IMR-90 (cell line): Measurements from ENCODE around the gene CTIF. TPM values are rescaled to one million over a fixed set of nuclear protein-coding genes. Genes with fewer than 3 reads are reported as not detected.

Source experiments
- ATAC-seq: fragments of 200-7000 bp; cut with Tn5 transposase; 2 replicates; pipeline ENCODE4 v1.9.1; 2020; ENCODE audit warnings: low read depth, mild to moderate bottlenecking, moderate library complexity
- BruUV-seq: library from RNA; stranded (reverse); fragments of 400-500 nt; replicated peaks from 2 replicates; lab custom pipeline; 2021; lab: Mats Ljungman, UMichigan
- CTCF ChIA-PET: fragments of 300-600 bp; formaldehyde crosslinking; extraction: SDS; loops from one replicate; lab custom pipeline; 2021; ENCODE audit warnings: antibody characterized with exemption; lab: Yijun Ruan, JAX
- POLR2A ChIA-PET: fragments of 300-600 bp; sonication (Branson Sonifier 250); formaldehyde crosslinking; loops from one replicate; lab custom pipeline; 2022; ENCODE audit warnings: antibody characterized with exemption; ENCODE audit not compliant: unreplicated experiment; lab: Charles Lee
- DNase-seq: peaks from one replicate; pipeline ENCODE4 v3.0.0; 2013
- H2AFZ ChIP-seq: replicated peaks from 2 replicates; pipeline ENCODE3; 2013; ENCODE audit warnings: low read length, mild to moderate bottlenecking; ENCODE audit not compliant: poor library complexity
- H2AK5ac ChIP-seq: 2 replicates; pipeline ENCODE4 v1.6.1; 2013; ENCODE audit warnings: low read depth, low read length, inconsistent platforms
- H2AK9ac ChIP-seq: replicated peaks from 2 replicates; pipeline ENCODE3; 2013; ENCODE audit warnings: mild to moderate bottlenecking, low read depth, low read length, moderate library complexity; ENCODE audit not compliant: poor library complexity
- H2BK120ac ChIP-seq: 2 replicates; pipeline ENCODE4 v1.6.1; 2013; ENCODE audit warnings: low read depth, low read length, inconsistent platforms
- H2BK15ac ChIP-seq: 3 replicates; pipeline ENCODE4 v1.6.1; 2013; ENCODE audit warnings: low read depth, low read length, inconsistent platforms
- H2BK20ac ChIP-seq: 2 replicates; pipeline ENCODE4 v1.6.1; 2013; ENCODE audit warnings: low read depth, mild to moderate bottlenecking, inconsistent platforms, low read length, moderate library complexity
- H2BK5ac ChIP-seq: 2 replicates; pipeline ENCODE4 v1.6.1; 2013; ENCODE audit warnings: mild to moderate bottlenecking, low read depth, low read length, inconsistent platforms; ENCODE audit not compliant: poor library complexity, severe bottlenecking
- H3K14ac ChIP-seq: replicated peaks from 2 replicates; pipeline ENCODE4 v1.6.1; 2013; ENCODE audit warnings: low read depth, low read length, inconsistent platforms
- H3K18ac ChIP-seq: 2 replicates; pipeline ENCODE4 v1.6.1; 2013; ENCODE audit warnings: low read depth, low read length, control low read depth
- H3K23ac ChIP-seq: 2 replicates; pipeline ENCODE4 v1.6.1; 2013; ENCODE audit warnings: low read depth, low read length, inconsistent platforms
- H3K27ac ChIP-seq: 2 replicates; pipeline ENCODE4 v1.5.1; 2013; ENCODE audit warnings: mild to moderate bottlenecking, control low read depth, low read length; ENCODE audit not compliant: insufficient read depth
- H3K27me3 ChIP-seq: 2 replicates; pipeline ENCODE4 v1.6.1; 2013; ENCODE audit warnings: low read length; ENCODE audit not compliant: control insufficient read depth, insufficient read depth
- H3K36me3 ChIP-seq: 2 replicates; pipeline ENCODE4 v1.6.1; 2013; ENCODE audit warnings: low read length, mixed read lengths; ENCODE audit not compliant: control insufficient read depth, insufficient read depth
- H3K4ac ChIP-seq: 2 replicates; pipeline ENCODE4 v1.6.1; 2013; ENCODE audit warnings: low read depth, low read length, inconsistent platforms
- H3K4me1 ChIP-seq: 2 replicates; pipeline ENCODE4 v1.6.1; 2013; ENCODE audit warnings: low read length, mixed read lengths; ENCODE audit not compliant: control insufficient read depth, insufficient read depth
- H3K4me2 ChIP-seq: 2 replicates; pipeline ENCODE4 v1.6.1; 2013; ENCODE audit warnings: low read depth, mild to moderate bottlenecking, control low read depth, low read length, moderate library complexity
- H3K4me3 ChIP-seq: 2 replicates; pipeline ENCODE4 v1.5.1; 2013; ENCODE audit warnings: low read depth, mild to moderate bottlenecking, control low read depth, low read length, moderate library complexity; ENCODE audit not compliant: insufficient read depth
- H3K56ac ChIP-seq: 2 replicates; pipeline ENCODE4 v1.6.1; 2013; ENCODE audit warnings: low read length, inconsistent platforms; ENCODE audit not compliant: insufficient read depth; ENCODE audit errors: extremely low read depth
- H3K79me1 ChIP-seq, 2 experiments: 2 replicates each; pipeline ENCODE4 v1.6.1; 2013; ENCODE audit warnings: low read length in 2 of 2, inconsistent platforms in 1 of 2, low read depth in 1 of 2
- H3K9ac ChIP-seq: 2 replicates; pipeline ENCODE4 v1.6.1; 2013; ENCODE audit warnings: low read depth, low read length, control low read depth
- H3K9me1 ChIP-seq: 2 replicates; pipeline ENCODE4 v1.6.1; 2013; ENCODE audit warnings: low read length, inconsistent platforms; ENCODE audit not compliant: insufficient read depth
- H3K9me3 ChIP-seq: 2 replicates; pipeline ENCODE4 v1.6.1; 2013; ENCODE audit warnings: low read length; ENCODE audit not compliant: control insufficient read depth, insufficient read depth
- H4K20me1 ChIP-seq: 2 replicates; pipeline ENCODE4 v1.6.1; 2013; ENCODE audit warnings: low read length, inconsistent platforms; ENCODE audit not compliant: insufficient read depth
- H4K5ac ChIP-seq: 2 replicates; pipeline ENCODE4 v1.6.1; 2013; ENCODE audit warnings: mild to moderate bottlenecking, low read depth, low read length, control low read depth
- H4K8ac ChIP-seq, 2 experiments: 2 replicates each; pipeline ENCODE4 v1.6.1; 2013; ENCODE audit warnings: low read depth in 2 of 2, low read length in 2 of 2, control low read depth in 1 of 2, inconsistent platforms in 1 of 2
- H4K91ac ChIP-seq: 2 replicates; pipeline ENCODE4 v1.6.1; 2013; ENCODE audit warnings: low read depth, low read length, inconsistent platforms; ENCODE audit not compliant: insufficient read depth
- BHLHE40 ChIP-seq: fragments of 150-350 bp; IDR thresholded peaks from 2 replicates; pipeline ENCODE4 v1.6.1; 2016; ENCODE audit warnings: mild to moderate bottlenecking, low read depth, low read length
- CEBPB ChIP-seq: IDR thresholded peaks from 2 replicates; pipeline ENCODE4 v1.6.1; 2012; ENCODE audit warnings: low read depth, low read length, improper control_type of control experiment
- CHD1 ChIP-seq: IDR thresholded peaks from 2 replicates; pipeline ENCODE4 v1.6.1; 2012; ENCODE audit warnings: low read depth, low read length, improper control_type of control experiment
- ELK1 ChIP-seq: fragments of 150-350 bp; IDR thresholded peaks from 2 replicates; pipeline ENCODE4 v1.6.1; 2016; ENCODE audit warnings: low read depth, mild to moderate bottlenecking, low read length, moderate library complexity, borderline replicate concordance
- MAFK ChIP-seq: IDR thresholded peaks from 2 replicates; pipeline ENCODE4 v1.6.1; 2012; ENCODE audit warnings: low read depth, low read length, improper control_type of control experiment
- MAZ ChIP-seq: IDR thresholded peaks from 2 replicates; pipeline ENCODE4 v1.6.1; 2012; ENCODE audit warnings: low read depth, mild to moderate bottlenecking, low read length, improper control_type of control experiment, moderate library complexity, borderline replicate concordance
- MXI1 ChIP-seq: IDR thresholded peaks from 2 replicates; pipeline ENCODE4 v1.6.1; 2012; ENCODE audit warnings: low read depth, mild to moderate bottlenecking, low read length, moderate library complexity, borderline replicate concordance
- NFE2L2 ChIP-seq: fragments of 150-350 bp; IDR thresholded peaks from 2 replicates; pipeline ENCODE4 v1.6.1; 2016; ENCODE audit warnings: low read depth, mild to moderate bottlenecking, low read length
- POLR2A ChIP-seq: IDR thresholded peaks from 2 replicates; pipeline ENCODE4 v1.6.1; 2012; ENCODE audit warnings: mild to moderate bottlenecking, low read depth, low read length
- RCOR1 ChIP-seq: IDR thresholded peaks from 2 replicates; pipeline ENCODE4 v1.6.1; 2012; ENCODE audit warnings: mild to moderate bottlenecking, low read length, improper control_type of control experiment; ENCODE audit not compliant: insufficient replicate concordance
- RFX5 ChIP-seq: IDR thresholded peaks from 2 replicates; pipeline ENCODE4 v1.8.0; 2012; ENCODE audit warnings: low read depth, mild to moderate bottlenecking, low read length, moderate library complexity
- SMC3 ChIP-seq: fragments of 150-350 bp; IDR thresholded peaks from 2 replicates; pipeline ENCODE4 v1.6.1; 2016; ENCODE audit warnings: low read depth, mild to moderate bottlenecking, antibody characterized with exemption, low read length, moderate library complexity
- WGBS, 2 experiments: methylation state at CpG; one replicate each; pipeline versions ENCODE4 v1.1.5 to v1.1.7; 2013; ENCODE audit warnings: missing lambda C conversion rate in 2 of 2; ENCODE audit not compliant: insufficient read length in 1 of 2; ENCODE audit errors: extremely low coverage in 2 of 2; 5-methylcytosine and 5-hydroxymethylcytosine counted together
- dilution Hi-C: fragments of 300-500 bp; cut with HindIII; formaldehyde crosslinking; loops from one replicate; pipeline ENCODE4 v1.14.3; 2018; ENCODE audit warnings: low sequenced_read_pairs; ENCODE audit not compliant: unreplicated experiment
- in situ Hi-C: fragments of 300-500 bp; cut with MboI; formaldehyde crosslinking; loops from 3 replicates; pipeline ENCODE4 v1.14.3; 2019; ENCODE audit warnings: low sequenced_read_pairs, inconsistent platforms, mixed read lengths
- intact Hi-C: fragments of 100-400 bp; cut with micrococcal nuclease; formaldehyde crosslinking; loops from 2 replicates; pipeline ENCODE4 v1.10.0; 2022
- polyA plus RNA-seq, 3 experiments: library from polyadenylated mRNA; depleted of rRNA; stranded (reverse); fragments of >200 nt; gene quantifications; 2 replicates each; pipeline ENCODE4 v1.2.3, GENCODE V29; 2012; ENCODE audit warnings: low replicate concordance in 1 of 3
- total RNA-seq: library from RNA; depleted of rRNA; stranded (reverse); fragments of >200 nt; gene quantifications from 2 replicates; pipeline ENCODE4 v1.2.3, GENCODE V29; 2012
- TF ChIP-seq, protein P1 (sequence below): conservative IDR thresholded peaks from 2 replicates; pipeline ENCODE4 v1.5.1; 2012; ENCODE audit warnings: mild to moderate bottlenecking, low read depth, low read length, improper control_type of control experiment

CTIF gene
- total and polyA plus RNA-seq, 2 of the 4 experiments (the other 2 are of a cell fraction) = 25.1 to 57.0 TPM

- TF ChIP-seq RCOR1 = no peak
Measured at GRCh38 chr18:48751727-48752468, 213.1 kb downstream of the CTIF start (continued).

DNA sequence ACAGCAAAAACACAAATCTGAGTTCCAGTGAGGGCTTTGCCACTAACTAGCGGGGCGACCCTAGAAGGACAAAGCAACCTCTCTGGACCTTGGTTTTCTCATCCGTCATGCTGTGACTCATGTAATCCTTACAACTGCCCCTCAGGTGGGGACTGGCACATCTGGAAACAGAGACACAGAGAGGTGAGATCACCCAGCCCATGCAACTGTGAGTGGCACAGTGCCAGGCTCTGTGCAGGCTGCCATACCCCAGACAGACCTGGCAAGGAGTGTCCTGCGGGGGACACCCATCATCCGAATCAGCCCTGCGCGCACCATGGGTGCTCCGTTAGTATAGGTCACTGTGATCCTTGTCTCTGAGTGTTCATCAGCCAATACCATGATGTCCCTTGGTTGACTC is 213.6 kb downstream of the CTIF start:
- ATAC-seq (0 out of 2 replicates have a peak, but pooled peaks have one; percentile 31), DNase-seq (no peak)
- Histone ChIP-seq H2BK15ac (no peak overlapping the region), H3K4me2 (no peak overlapping the region), H2AK9ac (no peak overlapping the region), H4K5ac (no peak overlapping the region), H3K14ac (0 out of 2 replicates have a peak overlapping the region, but pooled peaks have one; percentile 21), H3K36me3 (peaks cover 9% of the 10 kb centered on the region; the same call in 1 of the 2 replicates), H3K27me3 (no peaks in the 10 kb centered on the region), H3K9me1 (peaks cover 36% of the 10 kb centered on the region; the same call in 1 of the 2 replicates), H2BK5ac (no peak overlapping the region), H3K27ac (no peak overlapping the region), H2BK120ac (no peak overlapping the region), H3K23ac (no peak overlapping the region), H4K91ac (no peak overlapping the region), H2AFZ (no peak overlapping the region), H2BK20ac (no peak overlapping the region), H3K56ac (no peak overlapping the region), H3K9me3 (no peaks in the 10 kb centered on the region), H2AK5ac (no peak overlapping the region), H4K20me1 (peaks cover 52% of the 10 kb centered on the region), H3K18ac (no peak overlapping the region), H3K9ac (no peak overlapping the region), H3K4me1 (peaks cover 5% of the 10 kb centered on the region), H3K4ac (no peak overlapping the region), H3K79me1 (peaks cover 48 to 85% of the 10 kb centered on the region in 2 experiments), H3K4me3 (no peak overlapping the region), H4K8ac (no peak overlapping the region)
- 100% methylated on average over 7 of the region's 8 CpGs; no CpG with 5 or more reads in 1 of the 2 experiments for WGBS, 2 experiments
- POLR2A ChIA-PET = no interaction called here
- CTCF ChIA-PET = interaction anchor here (0.6 kb wide), 1 partner anchor 16 kb away, joined by 4 read pairs; no protein-coding TSS in a partner anchor
- dilution Hi-C loops (no loop called here), in situ Hi-C loops (no loop called here), intact Hi-C loops (no loop called here)
- no TSS peak for BruUV-seq
- TF ChIP-seq ELK1 = no peak
- TF ChIP-seq SMC3 = no peak
- TF ChIP-seq MXI1 = no peak
- TF ChIP-seq MAFK = no peak
- TF ChIP-seq, protein P1, sequence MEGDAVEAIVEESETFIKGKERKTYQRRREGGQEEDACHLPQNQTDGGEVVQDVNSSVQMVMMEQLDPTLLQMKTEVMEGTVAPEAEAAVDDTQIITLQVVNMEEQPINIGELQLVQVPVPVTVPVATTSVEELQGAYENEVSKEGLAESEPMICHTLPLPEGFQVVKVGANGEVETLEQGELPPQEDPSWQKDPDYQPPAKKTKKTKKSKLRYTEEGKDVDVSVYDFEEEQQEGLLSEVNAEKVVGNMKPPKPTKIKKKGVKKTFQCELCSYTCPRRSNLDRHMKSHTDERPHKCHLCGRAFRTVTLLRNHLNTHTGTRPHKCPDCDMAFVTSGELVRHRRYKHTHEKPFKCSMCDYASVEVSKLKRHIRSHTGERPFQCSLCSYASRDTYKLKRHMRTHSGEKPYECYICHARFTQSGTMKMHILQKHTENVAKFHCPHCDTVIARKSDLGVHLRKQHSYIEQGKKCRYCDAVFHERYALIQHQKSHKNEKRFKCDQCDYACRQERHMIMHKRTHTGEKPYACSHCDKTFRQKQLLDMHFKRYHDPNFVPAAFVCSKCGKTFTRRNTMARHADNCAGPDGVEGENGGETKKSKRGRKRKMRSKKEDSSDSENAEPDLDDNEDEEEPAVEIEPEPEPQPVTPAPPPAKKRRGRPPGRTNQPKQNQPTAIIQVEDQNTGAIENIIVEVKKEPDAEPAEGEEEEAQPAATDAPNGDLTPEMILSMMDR = no peak
- TF ChIP-seq MAZ = no peak
- TF ChIP-seq RCOR1 = no peak
- no peak for TF ChIP-seq CEBPB
- TF ChIP-seq POLR2A = no peak
- no peak for TF ChIP-seq BHLHE40
- TF ChIP-seq RFX5 = no peak
- no peak for TF ChIP-seq CHD1
- TF ChIP-seq NFE2L2 = no peak
